PFSK-1 (cell line): ENCODE data around the gene SEC14L6.

Experiments
- FOXP2 ChIP-seq: optimal IDR thresholded peaks from 2 replicates; pipeline ENCODE3; 2011; ENCODE audit warnings: borderline replicate concordance, control low read depth, inconsistent platforms; ENCODE audit not compliant: insufficient read depth; ENCODE audit errors: extremely low read length, extremely low read depth
- POLR2AphosphoS5 ChIP-seq: IDR thresholded peaks from 2 replicates; pipeline ENCODE4 v1.6.1; 2012; ENCODE audit warnings: low read depth, mild to moderate bottlenecking, control low read depth, low read length, moderate library complexity
- SIN3A ChIP-seq: IDR thresholded peaks from 2 replicates; pipeline ENCODE4 v1.6.1; 2012; ENCODE audit warnings: mild to moderate bottlenecking, low read length, moderate library complexity, borderline replicate concordance; ENCODE audit not compliant: insufficient read depth
- TAF1 ChIP-seq: IDR thresholded peaks from 2 replicates; pipeline ENCODE4 v1.6.1; 2012; ENCODE audit warnings: low read length, control low read depth, borderline replicate concordance; ENCODE audit not compliant: insufficient read depth
- TF ChIP-seq, protein P1 (sequence below), 2 experiments: IDR thresholded peaks; 2 replicates each; pipeline versions ENCODE4 v1.6.1 to v1.8.0; 2011 to 2012; ENCODE audit warnings: low read depth in 2 of 2, low read length in 2 of 2, control low read depth in 1 of 2, inconsistent platforms in 1 of 2, mild to moderate bottlenecking in 1 of 2, moderate library complexity in 1 of 2; ENCODE audit not compliant: insufficient read depth in 1 of 2

Gene SEC14L6

GRCh38 chr22:30508216-30508615 lies 38.3 kb downstream of the SEC14L6 start:
- TF ChIP-seq TAF1 (no peak), POLR2AphosphoS5 (no peak), SIN3A (no peak), FOXP2 (no peak)
- TF ChIP-seq, protein P1, sequence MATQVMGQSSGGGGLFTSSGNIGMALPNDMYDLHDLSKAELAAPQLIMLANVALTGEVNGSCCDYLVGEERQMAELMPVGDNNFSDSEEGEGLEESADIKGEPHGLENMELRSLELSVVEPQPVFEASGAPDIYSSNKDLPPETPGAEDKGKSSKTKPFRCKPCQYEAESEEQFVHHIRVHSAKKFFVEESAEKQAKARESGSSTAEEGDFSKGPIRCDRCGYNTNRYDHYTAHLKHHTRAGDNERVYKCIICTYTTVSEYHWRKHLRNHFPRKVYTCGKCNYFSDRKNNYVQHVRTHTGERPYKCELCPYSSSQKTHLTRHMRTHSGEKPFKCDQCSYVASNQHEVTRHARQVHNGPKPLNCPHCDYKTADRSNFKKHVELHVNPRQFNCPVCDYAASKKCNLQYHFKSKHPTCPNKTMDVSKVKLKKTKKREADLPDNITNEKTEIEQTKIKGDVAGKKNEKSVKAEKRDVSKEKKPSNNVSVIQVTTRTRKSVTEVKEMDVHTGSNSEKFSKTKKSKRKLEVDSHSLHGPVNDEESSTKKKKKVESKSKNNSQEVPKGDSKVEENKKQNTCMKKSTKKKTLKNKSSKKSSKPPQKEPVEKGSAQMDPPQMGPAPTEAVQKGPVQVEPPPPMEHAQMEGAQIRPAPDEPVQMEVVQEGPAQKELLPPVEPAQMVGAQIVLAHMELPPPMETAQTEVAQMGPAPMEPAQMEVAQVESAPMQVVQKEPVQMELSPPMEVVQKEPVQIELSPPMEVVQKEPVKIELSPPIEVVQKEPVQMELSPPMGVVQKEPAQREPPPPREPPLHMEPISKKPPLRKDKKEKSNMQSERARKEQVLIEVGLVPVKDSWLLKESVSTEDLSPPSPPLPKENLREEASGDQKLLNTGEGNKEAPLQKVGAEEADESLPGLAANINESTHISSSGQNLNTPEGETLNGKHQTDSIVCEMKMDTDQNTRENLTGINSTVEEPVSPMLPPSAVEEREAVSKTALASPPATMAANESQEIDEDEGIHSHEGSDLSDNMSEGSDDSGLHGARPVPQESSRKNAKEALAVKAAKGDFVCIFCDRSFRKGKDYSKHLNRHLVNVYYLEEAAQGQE (IDR thresholded peaks at IDR 0.05; ENCODE audit: insufficient read depth in 1 of 2, low read depth in 2 of 2, low read length in 2 of 2), result no peak

GRCh38 chr22:30507670-30508069 lies 38.9 kb downstream of the SEC14L6 start:
- TF ChIP-seq SIN3A, result no peak
- no peak for TF ChIP-seq POLR2AphosphoS5
- TF ChIP-seq, protein P1 (IDR thresholded peaks at IDR 0.05; ENCODE audit: insufficient read depth in 1 of 2, low read depth in 2 of 2, low read length in 2 of 2), result no peak
- TF ChIP-seq TAF1, result no peak
- no peak for TF ChIP-seq FOXP2

DNA sequence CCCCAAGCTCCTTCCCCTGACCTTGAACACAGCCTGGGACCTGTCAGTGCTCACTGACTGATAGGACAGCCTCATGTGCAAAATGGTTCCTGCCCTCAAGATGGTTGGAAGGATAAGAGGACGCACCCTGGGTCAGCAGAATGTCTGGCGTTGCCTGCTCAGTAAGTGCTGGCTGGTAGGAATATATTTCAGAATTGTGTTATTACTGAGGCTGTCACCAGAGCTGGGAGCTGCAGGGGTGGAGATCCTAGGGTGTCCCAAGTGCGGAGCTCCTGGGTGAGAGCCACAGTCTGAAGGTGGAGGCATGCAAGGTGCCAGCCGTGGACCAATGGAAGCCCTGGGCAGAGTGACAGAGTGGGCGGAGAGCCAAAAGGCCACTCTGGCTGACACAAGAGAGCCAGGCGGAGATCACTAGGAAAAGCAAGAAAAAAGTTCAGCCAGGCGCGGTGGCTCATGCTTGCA lies 40.0 kb downstream of the SEC14L6 start:
- TF ChIP-seq TAF1, result no peak
- TF ChIP-seq POLR2AphosphoS5, result no peak
- no peak for TF ChIP-seq FOXP2
- TF ChIP-seq, protein P1 (IDR thresholded peaks at IDR 0.05; ENCODE audit: insufficient read depth in 1 of 2, low read depth in 2 of 2, low read length in 2 of 2), result no peak
- no peak for TF ChIP-seq SIN3A

DNA sequence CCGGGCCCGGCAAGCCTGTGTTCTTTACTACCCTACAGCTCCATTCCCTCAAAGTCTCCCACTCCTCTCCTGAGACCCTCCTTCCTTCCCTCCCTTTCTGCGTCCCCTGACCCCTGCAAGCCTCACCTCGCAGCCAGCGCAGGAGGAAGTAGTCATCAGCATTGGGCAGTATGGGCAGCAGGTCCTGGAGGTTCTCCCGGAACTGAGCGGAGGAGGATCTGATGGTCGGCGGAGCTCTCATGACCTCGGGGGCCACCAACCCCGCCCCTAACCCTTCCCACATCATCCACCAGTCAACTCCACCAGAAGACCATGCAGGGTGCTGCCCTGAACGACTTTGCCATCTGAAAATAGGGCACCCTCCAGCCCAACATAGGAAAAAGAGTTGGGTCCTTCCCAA lies 43.0 kb downstream of the SEC14L6 start:
- no peak for TF ChIP-seq SIN3A
- no peak for TF ChIP-seq FOXP2
- no peak for TF ChIP-seq TAF1
- no peak for TF ChIP-seq POLR2AphosphoS5
- TF ChIP-seq, protein P1 (IDR thresholded peaks at IDR 0.05; ENCODE audit: insufficient read depth in 1 of 2, low read depth in 2 of 2, low read length in 2 of 2), result no peak

- TF ChIP-seq SIN3A, result no peak
- TF ChIP-seq, protein P1 (IDR thresholded peaks at IDR 0.05; ENCODE audit: insufficient read depth in 1 of 2, low read depth in 2 of 2, low read length in 2 of 2), result no peak
- no peak for TF ChIP-seq FOXP2
- TF ChIP-seq POLR2AphosphoS5, result no peak
- TF ChIP-seq TAF1, result no peak
These were observed 43.6 kb downstream of the SEC14L6 start for GRCh38 chr22:30502911-30503310.
